ENCODE results near the gene MAPK8IP1. TPM values are rescaled to one million over a fixed set of nuclear protein-coding genes. Genes with fewer than 3 reads are reported as not detected.
"Not testable (repeated sequence)": the region's sequence is repeated elsewhere in the genome, so short reads cannot be mapped to it uniquely, and the experiment has no call there.

MAPK8IP1 gene
- 1 to 10 TPM; 8.3 to 8.8 (median 8.4) TPM for polyA plus RNA-seq (ENCODE audit: insufficient read length in 3 of 3)

GRCh38 chr11:45885274-45885920 lies at the start of gene MAPK8IP1:
TSS of gene MAPK8IP1 (plus strand) at chr11:45885651. CDS start at chr11:45885821, 170 bp downstream.
- DNase-seq (ENCODE audit: low read depth in 3 of 3, low spot score in 2 of 3): no peak

- no peak for DNase-seq (ENCODE audit: low read depth in 3 of 3, low spot score in 2 of 3)
Observed at GRCh38 chr11:45839204-45839603, 46.2 kb upstream of the MAPK8IP1 start.

DNA sequence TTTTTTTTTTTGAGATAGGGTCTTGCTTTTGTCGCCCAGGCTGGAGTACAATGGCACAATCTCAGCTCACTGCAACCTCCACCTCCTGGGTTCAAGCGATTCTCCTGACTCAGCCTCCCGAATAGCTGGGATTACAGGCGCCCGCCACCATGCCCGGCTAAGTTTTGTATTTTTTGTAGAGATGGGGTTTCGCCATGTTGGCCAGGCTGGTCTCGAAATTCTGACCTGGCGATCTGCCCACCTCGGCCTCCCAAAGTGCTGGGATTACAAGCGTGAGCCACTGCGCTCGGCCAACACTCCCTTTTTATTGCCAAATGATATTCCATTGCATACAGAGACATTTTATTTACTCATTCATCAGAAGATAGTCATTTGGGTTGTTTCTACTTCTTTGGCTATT lies 45.2 kb upstream of the MAPK8IP1 start:
- DNase-seq (ENCODE audit: low read depth in 3 of 3, low spot score in 2 of 3): not testable (repeated sequence)

- peak; percentile 77 to 85 (median 78) for DNase-seq (ENCODE audit: low read depth in 3 of 3, low spot score in 2 of 3)
Observed at GRCh38 chr11:45843158-45843924, 42.1 kb upstream of the MAPK8IP1 start.

GRCh38 chr11:45844822-45845578 lies 40.5 kb upstream of the MAPK8IP1 start:
- DNase-seq (ENCODE audit: low read depth in 3 of 3, low spot score in 2 of 3): no peak

DNA sequence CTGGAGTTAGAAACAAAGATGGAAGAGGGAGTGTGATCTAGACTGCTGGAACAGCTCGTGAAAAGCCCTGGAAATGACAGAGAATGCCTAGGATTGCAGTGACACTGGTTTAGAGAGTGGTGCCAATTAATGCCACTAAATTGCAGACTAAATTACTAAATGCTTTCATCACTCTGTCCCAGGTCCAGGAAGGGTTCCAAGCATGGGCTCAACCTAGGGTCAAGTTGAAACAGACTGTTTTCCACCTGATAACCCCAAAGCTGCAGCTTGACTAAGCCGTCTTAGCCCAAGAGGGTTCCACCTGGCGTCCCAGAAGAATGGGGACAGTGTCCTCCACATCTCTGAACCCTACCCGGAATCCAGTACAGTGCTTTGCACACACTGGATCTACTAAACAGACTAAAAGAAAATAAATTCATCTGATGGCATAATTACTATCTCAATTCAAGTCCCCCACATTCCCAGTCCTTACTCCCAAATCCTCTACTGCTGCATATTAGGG lies 39.2 kb upstream of the MAPK8IP1 start:
- DNase-seq (ENCODE audit: low read depth in 3 of 3, low spot score in 2 of 3): no peak

GRCh38 chr11:45846974-45847910 lies 38.2 kb upstream of the MAPK8IP1 start, which contains the start of gene CRY2:
TSS of gene CRY2 (plus strand) at chr11:45847475. CDS start at chr11:45847491, 16 bp downstream.
- DNase-seq (ENCODE audit: low read depth in 3 of 3, low spot score in 2 of 3): peak; percentile 95

DNA sequence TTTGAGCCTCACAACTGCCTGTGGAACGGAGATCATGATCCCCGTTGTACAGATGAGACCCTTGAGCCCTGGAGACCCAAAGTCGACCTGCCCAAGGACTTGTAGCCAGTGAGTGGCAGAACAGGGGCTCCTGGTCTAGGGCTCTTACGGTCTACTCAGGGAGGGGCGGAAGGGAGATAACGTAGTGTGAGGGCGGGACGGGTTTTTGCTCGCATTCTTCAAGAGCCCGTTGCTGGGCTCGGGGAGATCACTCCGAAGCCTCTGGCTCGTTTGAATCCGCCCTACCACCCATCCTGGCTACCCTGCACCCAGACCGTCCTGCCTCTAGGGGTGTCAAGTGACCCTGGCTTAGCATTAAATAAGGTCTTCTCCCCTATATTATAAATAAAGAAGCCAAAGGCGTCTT lies 37.5 kb upstream of the MAPK8IP1 start:
- peak in 1 of 3 donors; percentile 44 for DNase-seq (ENCODE audit: low read depth in 3 of 3, low spot score in 2 of 3)

GRCh38 chr11:45848654-45849081 lies 36.8 kb upstream of the MAPK8IP1 start:
- no peak for DNase-seq (ENCODE audit: low read depth in 3 of 3, low spot score in 2 of 3)

GRCh38 chr11:45850446-45850845 lies 35.0 kb upstream of the MAPK8IP1 start:
- no peak for DNase-seq (ENCODE audit: low read depth in 3 of 3, low spot score in 2 of 3)

GRCh38 chr11:45851228-45851627 lies 34.2 kb upstream of the MAPK8IP1 start:
- no peak for DNase-seq (ENCODE audit: low read depth in 3 of 3, low spot score in 2 of 3)

- DNase-seq (ENCODE audit: low read depth in 3 of 3, low spot score in 2 of 3): no peak
Observed at GRCh38 chr11:45852018-45852711, 33.3 kb upstream of the MAPK8IP1 start.

DNA sequence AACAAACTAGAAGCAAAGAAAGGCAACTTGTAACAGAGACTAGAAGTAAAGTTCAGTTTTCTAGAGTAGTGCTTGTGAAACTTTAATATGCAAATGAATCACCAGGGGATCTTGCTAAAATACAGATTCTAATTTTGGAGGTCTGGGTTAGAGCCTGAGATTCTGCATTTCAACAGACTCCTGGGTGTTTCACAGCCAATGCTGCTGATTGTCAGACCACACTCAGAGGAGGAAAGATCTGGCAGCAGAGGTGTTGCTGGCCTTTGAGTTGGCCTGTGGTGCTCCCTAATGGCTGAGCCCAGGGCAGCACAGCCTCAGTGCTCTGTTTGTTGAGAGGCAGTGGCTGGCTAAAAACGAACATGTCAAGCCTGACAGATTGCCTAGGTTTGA lies 32.7 kb upstream of the MAPK8IP1 start:
- no peak for DNase-seq (ENCODE audit: low read depth in 3 of 3, low spot score in 2 of 3)

- DNase-seq (ENCODE audit: low read depth in 3 of 3, low spot score in 2 of 3): no peak
Observed at GRCh38 chr11:45853332-45854219, 31.9 kb upstream of the MAPK8IP1 start.

DNA sequence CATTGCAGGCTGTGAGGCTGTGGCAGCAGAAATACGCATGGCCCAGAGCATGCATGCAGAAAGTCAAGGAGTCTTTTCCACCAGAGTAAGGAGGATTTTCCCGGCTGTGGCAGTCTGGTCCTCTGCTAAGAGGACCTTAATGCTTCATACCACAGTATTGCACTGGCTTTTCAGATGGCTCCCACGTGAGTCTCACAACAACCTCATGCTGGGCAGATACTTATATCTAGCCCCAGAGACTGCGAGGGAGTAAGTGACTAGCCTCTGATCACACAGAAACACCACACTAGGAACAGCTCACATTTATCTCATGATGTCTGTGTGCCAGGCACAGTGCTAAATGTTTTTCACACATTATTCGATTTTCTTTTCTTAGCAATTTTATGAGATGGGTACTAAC lies 30.1 kb upstream of the MAPK8IP1 start:
- no peak for DNase-seq (ENCODE audit: low read depth in 3 of 3, low spot score in 2 of 3)

DNA sequence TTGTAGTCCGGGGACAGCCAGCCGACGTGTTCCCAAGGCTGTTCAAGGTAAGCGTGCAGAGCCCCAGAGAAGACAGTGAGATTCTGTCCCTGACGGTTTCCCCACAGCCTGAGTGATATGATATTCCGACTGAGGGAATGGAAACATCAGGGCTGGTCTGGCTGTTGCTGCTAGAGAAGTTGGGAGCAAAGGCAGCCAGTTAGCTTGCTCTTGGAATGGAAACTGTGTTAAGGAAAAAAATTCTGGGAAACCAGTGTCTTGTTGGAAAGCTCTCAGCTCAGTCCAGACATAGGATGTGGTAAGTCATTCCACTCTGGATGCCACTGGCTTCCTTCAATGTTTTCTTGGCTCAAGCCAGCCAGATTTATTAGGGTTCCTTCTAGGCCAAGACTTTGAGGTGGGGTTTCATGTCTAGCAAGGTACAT lies 29.4 kb upstream of the MAPK8IP1 start:
- DNase-seq (ENCODE audit: low read depth in 3 of 3, low spot score in 2 of 3): no peak

DNA sequence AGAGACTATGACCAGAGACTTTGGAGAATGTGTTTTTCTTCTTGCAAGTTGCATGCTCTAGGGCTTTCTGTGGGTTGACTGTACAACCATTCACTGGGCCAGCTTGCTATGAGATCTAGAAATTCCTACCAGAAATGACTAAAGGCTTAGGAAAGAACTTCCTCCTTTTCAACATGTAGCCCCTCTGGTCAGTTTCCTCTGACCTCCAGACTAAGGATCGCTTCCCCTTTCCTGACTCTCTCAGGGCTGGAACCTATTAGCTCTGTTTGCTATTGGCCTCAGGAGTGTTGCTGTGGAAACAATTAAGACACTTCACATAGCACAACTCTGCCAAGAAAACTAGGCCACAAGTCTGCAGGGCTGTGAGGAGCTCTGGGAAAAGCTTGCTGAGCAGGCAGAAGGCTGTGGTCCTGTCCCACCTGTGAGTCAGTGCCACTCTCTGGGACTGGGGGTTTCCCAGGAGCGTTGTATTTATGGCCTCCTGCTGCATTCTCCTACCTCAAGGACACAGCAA lies 27.4 kb upstream of the MAPK8IP1 start:
- no peak for DNase-seq (ENCODE audit: low read depth in 3 of 3, low spot score in 2 of 3)

- DNase-seq (ENCODE audit: low read depth in 3 of 3, low spot score in 2 of 3): no peak
Observed at GRCh38 chr11:45858751-45859398, 26.6 kb upstream of the MAPK8IP1 start.

Measured in right renal cortex interstitium (tissue), 3 donors.